Peyer's patch (tissue), 4 donors: Measurements from ENCODE around the gene PHAX. TPM values are rescaled to one million over a fixed set of nuclear protein-coding genes. Genes with fewer than 3 reads are reported as not detected.
A peak's percentile ranks its signal among the peaks of the same experiment; 100 is the strongest.
"Not testable (repeated sequence)": the region's sequence is repeated elsewhere in the genome, so short reads cannot be mapped to it uniquely, and the experiment has no call there.

ENCODE experiments used
- DNase-seq, 3 donors: peaks; one replicate each; pipeline ENCODE4 v3.0.0-alpha.2; 2017 to 2019
- H3K27ac ChIP-seq, 4 donors: fragments of 200-600 bp; sonication (generic); one replicate each; pipeline ENCODE4 v1.5.1; 2016 to 2019
- H3K27me3 ChIP-seq, 2 donors: fragments of 200-600 bp; sonication (generic); one replicate each; pipeline ENCODE4 v1.5.1; 2019
- H3K36me3 ChIP-seq, 3 donors: fragments of 200-600 bp; sonication (generic); one replicate each; pipeline ENCODE4 v1.5.1; 2016 to 2019
- H3K4me1 ChIP-seq, 4 donors: fragments of 200-600 bp; sonication (generic); one replicate each; pipeline ENCODE4 v1.5.1; 2016 to 2019
- H3K4me3 ChIP-seq, 4 donors: fragments of 200-600 bp; sonication (generic); 1 replicate in 3 of 4; 2 replicates in 1 of 4; pipeline ENCODE4 v1.5.1; 2016 to 2019; ENCODE audit warnings: mild to moderate bottlenecking in 1 of 4
- H3K9me3 ChIP-seq, 4 donors: fragments of 200-600 bp; sonication (generic); one replicate each; pipeline ENCODE4 v1.5.1; 2016 to 2019; ENCODE audit warnings: mild to moderate bottlenecking in 1 of 4
- CTCF ChIP-seq, 6 experiments: fragments of 450-650 bp in 4 of 6; fragments of 200-600 bp in 2 of 6; sonication (generic) in 1 of 6; IDR thresholded peaks; one replicate each; pipeline ENCODE4 v1.5.1; 2017 to 2019; ENCODE audit warnings: antibody characterized with exemption in 6 of 6, mild to moderate bottlenecking in 3 of 6, moderate library complexity in 1 of 6
- POLR2A ChIP-seq, 2 donors: fragments of 450-650 bp; IDR thresholded peaks; one replicate each; pipeline ENCODE4 v1.5.1; 2017; ENCODE audit warnings: antibody characterized with exemption in 2 of 2, mild to moderate bottlenecking in 2 of 2, moderate library complexity in 2 of 2
- total RNA-seq, 4 donors: library from RNA; depleted of rRNA; stranded (reverse); fragments of >200 nt; gene quantifications; one replicate each; pipeline ENCODE4 v1.1.0, GENCODE V29; 2016

The PHAX gene
- total RNA-seq, 4 donors from 2014 or later, result 25.6 to 31.4 (median 27.4) TPM

- Histone ChIP-seq H3K36me3 (no peaks in the 10 kb centered on the region), H3K27ac (no peak overlapping the region), H3K9me3 (no peaks in the 10 kb centered on the region), H3K4me1 (no peaks in the 10 kb centered on the region), H3K4me3 (no peak overlapping the region), H3K27me3 (no peaks in the 10 kb centered on the region)
- no peak for DNase-seq
- TF ChIP-seq POLR2A (IDR thresholded peaks at IDR 0.05) (no peak), CTCF (IDR thresholded peaks at IDR 0.05) (no peak)
Observed at GRCh38 chr5:126641387-126641786, 40.6 kb downstream of the PHAX start.

GRCh38 chr5:126645132-126645531 lies 44.4 kb downstream of the PHAX start:
- Histone ChIP-seq H3K27me3 (no peaks in the 10 kb centered on the region), H3K4me3 (no peak overlapping the region), H3K9me3 (no peaks in the 10 kb centered on the region), H3K4me1 (no peaks in the 10 kb centered on the region), H3K27ac (no peak overlapping the region), H3K36me3 (no peaks in the 10 kb centered on the region)
- no peak for DNase-seq
- no peak for TF ChIP-seq POLR2A (IDR thresholded peaks at IDR 0.05)

DNA sequence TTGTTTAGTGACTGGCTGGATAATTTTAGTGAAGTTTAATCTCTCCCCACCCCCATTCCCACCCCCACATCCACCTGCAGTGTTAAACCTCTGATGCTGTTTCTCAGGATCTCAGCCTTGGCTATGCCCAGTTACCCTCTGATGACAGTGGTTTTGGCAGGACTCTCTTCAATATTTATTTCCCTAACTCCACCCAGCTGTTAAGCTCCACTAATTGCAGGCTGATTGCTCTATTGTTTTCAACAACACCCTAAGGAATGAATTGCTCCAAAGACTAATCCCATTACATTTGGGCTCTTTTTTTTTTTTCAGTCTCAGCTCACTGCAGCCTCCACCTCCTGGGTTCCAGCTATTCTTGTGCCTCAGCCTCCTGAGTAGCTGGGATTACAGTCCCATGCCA lies 46.3 kb downstream of the PHAX start:
- H3K4me3 ChIP-seq, result no peak overlapping the region
- no peak overlapping the region for H3K27ac ChIP-seq
- H3K4me1 ChIP-seq, result no peaks in the 10 kb centered on the region
- TF ChIP-seq CTCF (IDR thresholded peaks at IDR 0.05), result no peak
- no peak for TF ChIP-seq POLR2A (IDR thresholded peaks at IDR 0.05)
- H3K27me3 ChIP-seq, result no peaks in the 10 kb centered on the region
- no peaks in the 10 kb centered on the region for H3K9me3 ChIP-seq
- no peak for DNase-seq
- no peaks in the 10 kb centered on the region for H3K36me3 ChIP-seq

GRCh38 chr5:126648471-126648870 lies 47.7 kb downstream of the PHAX start:
- Histone ChIP-seq H3K9me3 (no peaks in the 10 kb centered on the region), H3K4me3 (no peak overlapping the region), H3K36me3 (no peaks in the 10 kb centered on the region), H3K4me1 (no peaks in the 10 kb centered on the region), H3K27me3 (no peaks in the 10 kb centered on the region), H3K27ac (peak overlapping the region in 3 of 4 donors; percentile 9 to 71 (median 53))
- DNase-seq, result no peak
- TF ChIP-seq CTCF (IDR thresholded peaks at IDR 0.05) (no peak), POLR2A (IDR thresholded peaks at IDR 0.05) (no peak)

GRCh38 chr5:126649057-126649456 lies 48.3 kb downstream of the PHAX start:
- H3K36me3 ChIP-seq, H3K9me3 ChIP-seq, H3K27me3 ChIP-seq, H3K4me1 ChIP-seq, H3K4me3 ChIP-seq: not testable (repeated sequence)
- TF ChIP-seq POLR2A (IDR thresholded peaks at IDR 0.05) (peak in 1 of 2 donors; percentile 14), CTCF (IDR thresholded peaks at IDR 0.05) (peak in 2 of 6 experiments; percentile 7 to 11)
- peak overlapping the region in 3 of 4 donors; percentile 22 to 71 (median 53) for H3K27ac ChIP-seq
- peak in 1 of 3 donors; percentile 55 for DNase-seq

DNA sequence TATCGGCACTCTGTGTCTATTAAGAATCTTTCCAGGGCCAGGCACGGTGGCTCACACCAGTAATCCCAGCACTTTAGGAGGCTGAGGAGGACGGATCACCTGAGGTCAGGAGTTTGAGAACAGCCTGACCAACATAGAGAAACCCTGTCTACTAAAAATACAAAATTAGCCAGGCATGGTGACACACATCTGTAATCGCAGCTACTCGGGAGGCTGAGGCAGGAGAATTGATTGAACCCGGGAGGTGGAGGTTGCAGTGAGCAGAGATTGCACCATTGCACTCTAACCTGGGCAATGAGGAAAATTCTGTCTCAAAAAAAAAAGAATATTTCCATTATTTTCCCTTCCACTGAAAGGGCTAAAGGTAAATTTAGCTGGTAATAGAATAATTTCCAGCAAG lies 49.0 kb downstream of the PHAX start:
- H3K27ac ChIP-seq, result peak overlapping the region in 3 of 4 donors; percentile 22 to 71 (median 53)
- not testable (repeated sequence) for DNase-seq, H3K27me3 ChIP-seq, H3K36me3 ChIP-seq, H3K9me3 ChIP-seq, H3K4me1 ChIP-seq, H3K4me3 ChIP-seq

DNA sequence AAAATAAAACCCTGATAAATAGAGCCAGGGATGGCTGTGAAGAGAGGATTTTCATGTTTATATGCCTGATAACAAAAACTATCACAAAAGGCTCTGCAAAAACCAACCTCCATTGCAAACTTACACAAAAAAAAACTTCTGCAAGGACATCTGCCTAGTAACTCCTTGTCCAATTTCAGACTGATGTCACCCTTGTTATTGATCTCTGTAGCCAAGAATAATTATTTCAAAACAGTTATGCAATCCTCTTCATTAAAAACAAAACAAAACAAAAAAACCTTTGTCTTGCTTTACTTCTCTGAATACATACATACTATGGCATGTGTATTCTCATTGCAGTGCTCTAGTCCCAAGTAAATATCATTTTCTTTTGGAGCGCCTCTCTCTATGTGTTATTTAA lies 49.7 kb downstream of the PHAX start:
- no peak overlapping the region for H3K27ac ChIP-seq
- TF ChIP-seq POLR2A (IDR thresholded peaks at IDR 0.05) (no peak), CTCF (IDR thresholded peaks at IDR 0.05) (no peak)
- no peaks in the 10 kb centered on the region for H3K4me1 ChIP-seq
- H3K4me3 ChIP-seq, result no peak overlapping the region
- H3K27me3 ChIP-seq, result no peaks in the 10 kb centered on the region
- H3K9me3 ChIP-seq, result no peaks in the 10 kb centered on the region
- no peaks in the 10 kb centered on the region for H3K36me3 ChIP-seq
- no peak for DNase-seq
